NCI-H524 treated with DMSO at 0.1 percent for 48 hours (cell line): Measurements from ENCODE around the gene DAB1.
"Not testable (repeated sequence)": the region's sequence is repeated elsewhere in the genome, so short reads cannot be mapped to it uniquely, and the experiment has no call there.

Experiments used
- DNase-seq: peaks from one replicate; lab custom pipeline; 2025; lab: John Stamatoyannopoulos, UW

The DAB1 gene

DNA sequence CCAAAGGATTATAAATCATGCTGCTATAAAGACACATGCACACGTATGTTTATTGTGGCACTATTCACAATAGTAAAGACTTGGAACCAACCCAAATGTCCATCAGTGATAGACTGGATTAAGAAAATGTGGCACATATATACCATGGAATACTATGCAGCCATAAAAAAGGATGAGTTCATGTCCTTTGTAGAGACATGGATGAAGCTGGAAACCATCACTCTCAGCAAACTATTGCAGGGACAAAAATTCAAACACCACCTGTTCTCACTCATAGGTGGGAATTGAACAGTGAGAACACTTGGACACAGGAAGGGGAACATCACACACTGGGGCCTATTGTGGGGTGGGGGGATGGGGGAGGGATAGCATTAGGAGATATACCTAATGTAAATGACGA is 203.0 kb downstream of the DAB1 start:
- DNase-seq, result not testable (repeated sequence)

DNA sequence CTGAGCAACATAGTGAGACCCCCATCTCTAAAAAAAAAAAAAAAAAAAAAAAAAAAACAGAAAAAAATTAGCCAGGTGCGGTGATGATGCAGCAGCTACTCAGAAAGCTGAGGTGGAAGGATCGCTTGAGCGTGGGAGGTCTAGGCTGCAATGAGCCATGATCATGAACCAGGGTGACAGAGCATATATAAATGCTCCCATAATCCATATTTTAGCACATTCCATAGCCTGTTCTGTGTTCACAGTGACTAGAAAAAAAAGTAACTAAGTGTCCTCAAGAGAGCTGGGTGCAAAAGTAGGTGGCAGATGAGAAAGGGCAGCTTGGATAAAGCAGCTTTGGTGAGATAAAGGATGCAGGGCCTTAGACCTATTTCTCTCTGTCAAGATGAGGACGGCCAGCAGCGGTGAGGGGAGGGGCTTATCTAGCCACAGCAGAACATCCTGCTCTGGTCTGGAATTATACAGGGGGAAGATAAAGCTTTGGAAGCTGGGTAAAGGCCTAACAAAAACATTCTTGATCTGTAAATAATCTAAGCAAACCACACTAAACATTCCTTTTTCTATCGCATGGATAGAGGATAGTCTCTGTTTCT is 205.3 kb downstream of the DAB1 start:
- no peak for DNase-seq

DNA sequence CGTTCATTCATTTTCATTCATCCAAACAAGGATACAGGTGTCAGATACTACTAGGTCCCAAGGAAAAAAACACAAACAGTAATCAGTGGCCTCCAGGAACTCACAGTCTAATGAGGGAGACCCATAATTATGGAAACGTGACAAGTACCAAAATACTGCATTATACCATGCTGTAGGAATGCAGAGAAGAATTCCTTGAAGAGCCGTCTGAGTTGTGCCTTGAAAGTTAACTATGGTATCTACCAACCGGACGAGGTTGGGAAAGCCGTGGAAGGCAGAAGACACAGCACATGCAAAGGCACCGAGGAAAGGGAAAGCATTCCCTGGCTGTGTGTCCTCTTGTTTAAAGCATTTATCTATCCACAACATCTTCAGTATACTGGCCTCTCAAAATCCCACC is 206.0 kb downstream of the DAB1 start:
- no peak for DNase-seq

DNA sequence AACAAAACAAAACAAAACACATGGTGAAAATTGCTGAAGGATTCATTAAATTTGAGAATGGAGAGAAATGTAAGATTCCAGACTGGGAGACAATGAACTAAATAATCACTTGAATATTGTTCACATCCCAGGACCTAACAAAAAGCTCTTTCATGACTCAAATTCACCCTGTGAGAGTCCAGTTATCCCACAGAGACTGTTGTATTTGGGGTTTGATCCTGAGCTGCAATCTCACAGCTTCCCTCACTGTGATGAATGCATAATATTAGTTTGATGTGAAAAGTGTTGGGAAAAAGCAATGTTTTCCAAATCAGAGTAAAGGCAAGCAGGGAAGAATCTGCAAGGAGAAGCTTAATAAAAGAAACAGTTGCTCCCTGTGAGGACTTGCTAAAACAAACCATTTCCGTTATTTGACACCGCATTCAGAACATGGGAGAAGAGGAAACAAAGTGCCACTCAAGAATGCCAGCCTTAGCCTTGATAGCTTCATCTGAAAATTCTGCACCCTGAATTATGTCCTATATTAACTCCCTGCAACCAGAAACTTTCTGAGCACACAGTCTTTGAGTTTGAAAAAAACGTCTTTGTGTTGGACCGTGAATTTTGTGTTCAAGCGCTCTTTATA is 208.8 kb downstream of the DAB1 start:
- DNase-seq, result no peak

DNA sequence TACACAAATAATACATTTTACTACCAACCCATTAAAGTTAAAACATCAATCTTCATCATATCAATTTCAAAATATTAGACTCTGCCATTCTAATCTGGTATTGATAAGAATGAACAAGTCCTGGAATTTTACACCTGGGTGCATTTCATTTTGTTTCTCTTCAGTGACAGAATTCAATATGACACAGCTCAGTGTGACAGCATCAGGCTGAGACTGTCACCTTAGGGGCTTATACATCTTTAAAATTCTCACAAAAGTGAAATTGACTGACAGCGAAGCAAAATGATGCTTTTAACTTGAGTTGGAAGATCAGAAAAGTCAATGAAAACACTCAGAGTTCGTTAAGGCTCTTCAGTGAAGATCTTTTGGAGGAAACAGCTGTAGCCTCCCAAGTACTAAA is 213.0 kb downstream of the DAB1 start:
- no peak for DNase-seq

DNA sequence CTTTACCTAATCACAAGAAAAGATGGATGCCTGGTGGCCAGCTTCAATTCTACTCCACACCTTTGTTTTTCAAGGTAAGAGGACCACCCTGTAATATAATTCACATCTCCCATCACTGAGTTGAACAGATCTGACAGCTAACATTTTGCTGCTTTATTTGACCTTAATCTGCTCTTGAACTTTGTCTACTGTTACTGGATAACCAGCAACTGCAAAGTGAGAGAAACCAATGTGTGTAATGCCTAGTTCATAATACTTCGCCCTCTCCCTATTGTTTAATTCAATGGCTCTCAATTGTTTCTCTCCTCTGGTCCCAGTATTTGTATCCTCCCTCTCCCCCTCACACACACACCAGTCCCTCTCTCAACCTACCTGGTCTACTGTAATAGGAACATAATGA is 214.4 kb downstream of the DAB1 start:
- DNase-seq, result no peak

DNA sequence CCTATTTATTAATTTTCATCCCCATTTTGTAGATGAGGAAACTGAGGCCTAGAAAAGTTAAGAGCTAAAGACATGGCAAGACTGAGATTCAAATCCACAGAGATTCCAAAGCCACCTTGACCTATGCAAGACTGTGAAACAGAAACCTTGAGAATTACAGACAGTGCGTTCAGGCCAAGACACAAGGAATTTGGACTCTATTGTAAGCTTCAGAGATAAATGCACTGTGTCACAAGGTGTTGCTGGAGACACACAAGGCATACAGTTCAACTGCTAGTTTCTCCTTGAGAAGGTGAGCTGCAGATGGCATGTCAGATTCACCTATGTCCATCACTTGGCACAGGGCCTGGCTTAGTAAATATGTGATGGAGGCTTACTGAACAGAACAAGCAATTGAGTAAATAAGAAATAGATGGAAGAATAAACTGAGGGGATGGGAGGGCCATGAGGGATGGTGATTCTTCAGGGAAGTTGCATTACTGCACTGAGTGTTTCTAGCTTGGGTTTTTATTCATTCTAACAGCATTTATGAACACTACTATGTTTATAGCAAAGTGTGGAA is 215.0 kb downstream of the DAB1 start:
- no peak for DNase-seq

DNA sequence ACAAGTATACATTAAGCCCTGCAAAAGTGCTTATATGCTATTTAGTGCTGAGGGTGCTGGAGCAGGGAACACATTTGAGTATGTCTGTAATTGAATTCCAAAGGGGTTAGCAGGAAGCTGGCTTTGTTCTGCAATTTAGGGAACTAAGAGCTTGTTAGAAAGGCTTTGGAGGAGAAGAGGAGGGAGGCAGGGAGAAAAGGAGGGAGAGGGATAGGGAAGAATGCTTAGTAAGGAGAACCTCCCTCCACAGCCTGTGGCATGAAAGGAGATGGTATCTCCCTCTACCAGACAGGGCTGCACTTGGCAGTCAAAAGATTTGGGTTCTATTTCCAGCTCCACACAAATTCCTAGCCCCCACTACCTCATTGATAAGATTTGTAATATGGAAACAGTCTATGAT is 217.8 kb downstream of the DAB1 start:
- no peak for DNase-seq

DNA sequence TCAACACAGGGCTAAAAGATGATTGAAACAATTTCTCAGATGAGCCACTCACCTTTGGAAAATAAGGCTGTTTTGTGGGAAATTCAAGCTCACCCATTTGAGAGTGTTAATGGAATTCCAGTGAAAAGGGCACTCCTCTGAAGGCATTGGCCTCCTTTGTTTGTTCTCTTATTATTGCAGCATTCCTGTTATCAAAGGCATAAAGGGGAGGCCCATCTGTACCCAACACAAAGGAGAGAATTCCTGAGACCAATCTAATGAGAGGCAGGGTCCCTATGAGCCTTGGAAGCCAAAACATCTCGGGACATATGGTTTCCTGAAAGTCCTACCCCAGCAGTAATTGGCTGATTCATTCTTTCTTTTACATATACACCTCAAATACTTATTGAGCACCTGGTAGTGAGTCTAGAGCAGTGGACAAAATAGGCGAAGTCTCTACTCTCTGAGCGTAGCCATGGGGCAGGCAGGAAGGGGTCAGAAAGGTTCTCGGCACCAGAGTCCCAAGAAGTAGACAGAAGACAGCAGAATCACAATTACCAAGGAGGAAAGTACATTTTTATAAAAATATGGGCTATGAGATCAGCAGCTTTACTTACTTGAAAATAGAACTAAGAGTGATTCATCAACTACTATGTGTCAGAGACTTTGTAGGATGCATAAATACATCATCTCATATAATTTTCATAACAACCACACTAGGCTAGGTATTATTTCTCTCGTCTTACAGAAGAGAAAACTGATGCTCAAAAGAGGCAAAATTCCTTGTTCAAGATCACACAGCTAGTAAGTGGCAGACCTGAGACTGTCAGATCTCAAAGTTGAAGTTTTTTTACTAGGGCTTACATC is 218.7 kb downstream of the DAB1 start:
- DNase-seq, result no peak

DNA sequence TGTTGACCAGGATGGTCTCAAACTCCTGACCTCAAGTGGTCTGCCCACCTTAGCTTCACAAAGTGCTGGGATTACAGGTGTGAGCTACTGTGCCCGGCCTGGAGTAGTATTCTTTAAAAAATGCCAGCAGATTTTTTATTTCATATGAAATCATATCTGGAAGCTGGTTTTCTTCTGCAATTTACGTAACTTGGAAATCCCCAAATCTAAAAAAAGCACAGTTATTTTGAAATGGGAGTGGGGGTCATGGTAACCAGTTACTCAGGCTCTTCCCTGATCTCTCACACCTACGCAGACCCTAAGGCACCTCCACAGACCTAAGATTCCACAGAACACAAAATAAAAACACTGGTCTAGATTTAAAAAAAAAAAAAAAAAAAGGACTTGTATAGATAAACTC is 219.8 kb downstream of the DAB1 start:
- DNase-seq, result no peak

DNA sequence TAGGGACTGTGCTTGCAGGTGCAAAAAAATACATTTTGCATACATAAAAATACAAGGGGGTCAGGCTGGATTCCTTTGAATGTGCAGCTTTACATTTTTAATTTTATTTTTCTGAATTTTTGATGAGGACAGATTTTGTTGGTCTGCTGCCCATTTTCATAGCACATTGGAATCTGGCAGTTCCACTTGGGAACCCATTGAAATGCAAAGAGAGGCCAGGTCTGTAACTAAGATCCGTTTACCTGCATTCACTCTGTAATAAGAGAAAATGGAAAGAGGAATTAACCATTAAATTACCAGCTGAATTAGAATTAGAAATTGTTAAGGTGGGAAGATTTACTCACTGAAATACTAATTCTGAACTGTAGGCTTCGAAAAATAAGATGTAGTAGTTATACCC is 221.6 kb downstream of the DAB1 start:
- no peak for DNase-seq

DNA sequence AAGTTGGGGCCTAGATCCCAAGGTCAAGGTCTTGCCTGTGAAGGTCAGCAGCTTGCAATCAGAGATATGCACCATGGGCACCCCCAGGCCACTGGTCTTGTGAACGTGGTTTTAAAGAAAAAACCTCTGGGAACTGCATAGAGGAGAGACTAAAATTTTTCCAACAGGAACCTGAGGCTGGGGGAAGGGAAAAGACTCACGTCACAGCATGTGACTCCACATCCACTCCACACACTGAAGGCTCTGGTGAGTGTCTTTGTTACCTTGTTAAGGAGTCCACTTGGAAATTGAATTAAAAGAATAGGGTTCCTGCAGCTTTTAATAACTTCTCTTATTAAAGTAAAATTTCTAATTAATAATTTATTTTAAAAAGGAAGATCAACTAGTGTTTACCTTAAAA is 224.9 kb downstream of the DAB1 start:
- no peak for DNase-seq

DNA sequence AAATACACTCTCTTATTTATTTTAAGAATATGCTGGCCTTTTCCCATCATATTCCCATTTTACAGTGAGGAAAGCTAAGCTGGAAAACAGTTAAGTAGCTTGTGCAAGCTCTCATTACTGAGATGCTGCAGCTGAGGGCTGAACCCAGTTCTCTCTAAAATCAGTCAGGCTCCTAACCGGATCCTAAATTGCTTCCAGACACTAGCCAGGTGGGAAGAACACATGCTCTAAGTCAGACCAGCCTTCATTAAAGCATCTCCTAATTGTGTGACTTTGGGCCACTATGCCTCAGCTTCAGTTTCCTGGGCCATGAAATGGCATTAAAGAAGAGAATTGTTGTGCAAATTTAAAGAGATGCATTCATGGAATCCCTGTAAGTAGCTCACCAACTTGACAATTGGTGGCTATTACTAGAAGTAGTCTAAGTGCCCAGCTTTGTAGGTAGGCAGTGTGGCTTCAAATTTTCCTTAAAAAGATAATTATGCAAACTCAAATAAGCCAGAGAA is 228.4 kb downstream of the DAB1 start:
- DNase-seq, result no peak

DNA sequence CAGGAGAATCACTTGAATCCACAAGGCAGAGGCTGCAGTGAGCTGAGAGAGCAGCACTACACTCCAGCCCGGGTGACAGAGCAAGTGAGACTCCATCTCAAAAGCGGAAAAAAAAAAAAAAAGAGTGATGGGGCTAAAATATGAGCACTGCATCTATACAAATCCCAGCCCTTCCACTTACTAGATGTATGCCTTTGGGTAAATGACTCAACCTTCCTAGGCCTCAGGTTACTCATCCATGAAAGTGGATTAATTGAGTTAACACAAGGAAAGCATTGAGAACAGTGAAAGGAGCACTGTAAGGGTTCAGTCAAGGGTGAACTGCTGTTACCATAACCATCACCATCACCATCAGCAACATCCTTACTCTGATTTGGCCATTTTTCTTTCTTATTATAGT is 231.6 kb downstream of the DAB1 start:
- DNase-seq, result no peak

DNA sequence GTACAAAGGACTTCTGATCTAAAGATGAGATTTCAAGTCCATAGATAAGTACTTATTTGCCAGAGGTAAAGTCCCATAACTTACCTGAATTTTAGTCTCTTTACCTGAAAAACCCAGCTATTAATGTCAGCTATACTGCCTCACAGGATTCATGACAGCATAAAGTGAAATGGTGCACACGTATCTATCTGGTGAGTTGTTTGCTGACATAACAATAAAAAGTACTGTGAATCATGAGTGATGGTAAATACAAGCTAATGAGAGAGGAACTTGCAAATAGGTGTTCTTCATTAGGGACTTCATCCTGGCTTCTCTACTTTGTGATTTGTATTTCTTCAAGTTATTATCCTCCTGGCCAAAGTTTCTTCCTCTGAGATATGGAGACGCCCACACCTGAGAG is 233.0 kb downstream of the DAB1 start:
- no peak for DNase-seq

DNA sequence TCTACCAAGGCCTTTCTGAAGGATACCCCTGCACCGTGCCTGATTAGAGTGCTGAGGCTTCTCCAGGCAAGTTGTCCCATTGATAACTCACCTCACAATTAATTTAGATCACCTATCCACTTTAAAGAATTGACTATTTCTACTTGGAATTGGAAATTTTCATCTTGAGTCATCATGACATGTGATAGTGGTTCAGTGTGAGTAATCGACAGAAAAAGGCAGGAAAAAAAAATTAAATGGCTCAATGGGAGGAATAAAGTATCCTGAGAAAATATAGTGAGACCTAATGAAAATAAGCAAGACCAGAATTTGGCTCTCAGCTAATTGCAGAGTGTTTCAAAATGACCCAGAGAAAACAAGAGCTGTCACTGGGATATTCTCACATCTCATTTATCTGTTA is 235.7 kb downstream of the DAB1 start:
- no peak for DNase-seq

DNA sequence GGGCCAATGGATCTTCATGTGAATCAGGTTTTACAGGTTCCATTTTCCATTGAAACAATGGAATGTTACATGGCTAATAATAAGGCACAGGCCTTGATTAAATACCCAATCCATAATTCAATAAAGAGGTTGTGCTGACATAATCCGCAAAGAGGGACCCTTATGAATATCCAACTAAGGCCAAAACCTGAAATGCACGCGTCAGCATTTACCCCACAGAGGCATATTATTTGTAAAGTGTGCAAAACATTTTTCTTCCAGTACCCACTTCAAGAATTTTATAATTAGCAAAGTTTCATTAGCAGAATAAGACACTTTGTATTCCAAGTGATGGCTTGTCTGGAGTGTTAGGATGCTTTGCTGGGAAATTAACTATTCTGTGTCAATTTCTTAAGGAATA is 237.4 kb downstream of the DAB1 start:
- no peak for DNase-seq

DNA sequence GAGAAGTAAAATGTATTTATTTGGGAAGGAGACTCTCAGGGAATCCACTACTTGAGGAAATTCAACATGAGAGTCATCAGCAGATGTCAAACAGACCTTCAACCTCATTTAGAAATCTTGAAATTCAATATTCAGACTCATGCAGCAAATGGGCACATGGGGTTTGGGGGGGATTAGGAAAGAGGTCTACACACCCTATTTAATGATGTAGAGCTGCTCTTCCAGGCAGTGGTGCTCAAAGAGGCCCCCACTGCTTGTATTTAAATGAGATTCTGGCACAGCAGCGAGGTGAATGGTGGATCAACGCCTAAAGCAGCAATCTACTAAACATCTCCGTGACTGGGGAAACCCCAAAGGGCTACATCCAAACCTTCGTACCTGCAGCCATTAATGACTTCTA is 244.9 kb downstream of the DAB1 start:
- peak; percentile 1 for DNase-seq

DNA sequence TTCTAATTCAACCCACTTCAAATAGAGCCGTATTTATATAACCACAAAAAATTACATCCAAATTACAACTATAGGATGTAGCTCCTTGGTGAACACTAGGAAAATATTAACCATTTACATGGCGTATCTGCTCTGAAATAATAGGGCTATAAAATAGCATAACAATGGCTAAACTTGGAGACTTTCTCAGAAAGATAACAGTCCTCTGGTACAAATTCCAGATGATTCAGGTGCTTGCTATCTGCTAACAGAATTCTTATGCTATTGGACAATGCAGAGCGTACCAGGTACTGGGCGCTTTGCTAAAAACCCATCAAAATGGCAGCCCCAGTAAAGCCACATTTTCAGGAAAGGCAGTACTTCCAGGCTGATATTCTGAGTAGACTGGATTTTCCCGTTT is 248.4 kb downstream of the DAB1 start:
- no peak for DNase-seq

DNA sequence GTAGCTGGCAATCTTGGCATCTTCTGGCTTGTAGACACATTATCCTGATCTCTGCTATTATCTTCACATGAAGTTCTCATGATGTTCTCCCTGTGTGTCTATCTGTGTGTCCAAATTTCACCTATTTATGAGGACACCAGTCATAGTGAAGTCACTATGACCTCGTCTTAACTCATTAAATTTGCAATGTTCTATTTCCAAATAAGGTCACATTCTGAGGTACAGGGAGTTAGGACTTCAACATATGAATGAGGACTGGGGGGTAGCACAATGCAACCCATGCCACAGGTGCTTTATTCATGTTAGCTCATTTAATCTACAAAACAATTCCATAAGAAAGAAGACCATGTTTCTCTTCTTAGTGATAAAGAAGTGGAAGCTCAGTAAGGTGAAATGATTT is 251.8 kb downstream of the DAB1 start:
- DNase-seq, result no peak

DNA sequence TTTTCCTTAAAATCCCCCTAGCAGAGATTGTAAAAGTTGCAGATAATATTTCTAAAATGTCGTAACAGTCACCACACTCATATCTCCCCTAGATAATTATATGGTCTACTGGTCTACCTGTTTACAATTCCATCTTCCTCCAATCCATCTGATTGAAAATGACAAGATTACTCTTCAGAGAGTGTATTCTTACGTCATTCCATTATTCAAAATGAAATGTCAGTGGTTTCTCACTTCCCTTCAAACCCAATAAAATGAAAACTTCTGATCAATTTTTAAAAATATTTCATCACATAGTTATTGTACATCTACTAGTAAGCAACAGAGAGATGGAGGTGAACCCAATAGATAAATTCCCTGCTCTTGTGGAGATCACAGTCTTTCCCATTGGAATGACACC is 255.9 kb downstream of the DAB1 start:
- DNase-seq, result no peak

DNA sequence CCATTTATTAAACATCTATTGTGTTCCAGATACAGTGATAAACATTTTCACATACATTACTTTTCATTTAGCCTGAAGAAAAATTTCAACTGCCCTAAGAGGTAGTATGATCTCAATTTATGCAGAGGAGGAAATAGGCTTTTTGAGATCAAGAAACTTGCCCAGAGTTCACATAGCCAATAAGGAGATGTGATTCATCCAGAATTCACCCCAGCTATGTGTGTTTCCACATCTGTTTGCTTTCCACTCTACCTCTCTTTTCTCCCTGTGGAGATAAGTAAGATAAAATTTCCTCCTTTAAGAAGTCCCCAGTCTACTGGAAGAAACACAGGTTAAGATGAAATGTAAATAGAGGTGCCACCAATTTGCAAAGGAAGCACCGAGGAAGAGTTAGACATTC is 258.3 kb downstream of the DAB1 start:
- DNase-seq, result no peak

DNA sequence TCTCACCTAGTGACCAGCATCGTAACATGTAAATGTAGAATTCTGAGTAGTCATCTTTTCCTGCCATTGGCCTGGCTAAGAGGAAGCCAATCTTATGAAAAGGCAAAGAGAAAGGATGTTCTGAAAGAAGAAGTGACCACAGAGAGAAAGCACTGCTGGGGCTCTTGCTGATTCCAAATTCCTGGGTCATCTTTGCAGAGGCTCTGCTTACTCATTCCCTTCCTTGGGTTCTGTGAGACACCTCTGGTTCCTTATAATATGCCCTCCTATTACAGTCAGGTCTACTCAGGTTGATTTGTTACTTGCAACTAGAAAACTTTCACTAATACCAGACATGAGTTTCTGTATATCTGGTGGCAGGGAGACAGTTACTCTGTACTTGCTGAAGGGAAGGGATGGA is 259.3 kb downstream of the DAB1 start:
- DNase-seq, result no peak
